Motor neuron (in vitro differentiated cells): ENCODE results near the gene MVP. TPM values are rescaled to one million over a fixed set of nuclear protein-coding genes. Genes with fewer than 3 reads are reported as not detected.
"Not testable (repeated sequence)": the region's sequence is repeated elsewhere in the genome, so short reads cannot be mapped to it uniquely, and the experiment has no call there.

ENCODE experiments used
- ATAC-seq, 8 experiments: fragments of 200-7000 bp; cut with Tn5 transposase; replicated peaks in 6 of 8; 2 replicates each; pipeline ENCODE4 v1.8.0; 2021; ENCODE audit warnings: mild to moderate bottlenecking in 8 of 8, moderate library complexity in 8 of 8
- H3K27ac ChIP-seq, 2 donors: fragments of 250-450 bp; sonication (Bioruptor Pico); 2 replicates each; pipeline ENCODE4 v1.9.0; 2021; ENCODE audit warnings: antibody characterized with exemption in 2 of 2, mild to moderate bottlenecking in 2 of 2, moderate library complexity in 1 of 2
- H3K4me1 ChIP-seq, 2 donors: fragments of 250-450 bp; sonication (Bioruptor Pico); replicated peaks in 1 of 2; 2 replicates each; pipeline ENCODE4 v1.6.1; 2021; ENCODE audit warnings: antibody characterized with exemption in 2 of 2, mild to moderate bottlenecking in 2 of 2, moderate library complexity in 1 of 2
- H3K4me3 ChIP-seq, 5 donors: fragments of 250-450 bp; sonication (Bioruptor Pico); 2 replicates each; pipeline ENCODE4 v1.9.0; 2021; ENCODE audit warnings: antibody characterized with exemption in 5 of 5, mild to moderate bottlenecking in 5 of 5, moderate library complexity in 4 of 5
- WGBS, 10 experiments: fragments of 450-650 bp; shearing (Covaris generic); methylation state at CpG; one replicate each; pipeline ENCODE4 v1.0.0; 2022; 5-methylcytosine and 5-hydroxymethylcytosine counted together
- in situ Hi-C, 9 experiments: fragments of 400-800 bp; cut with MboI; loops; one replicate each; pipeline ENCODE4 v1.15.0; 2021; ENCODE audit warnings: low sequenced_read_pairs in 9 of 9, low pct_unique_long_range_greater_than_20kb in 2 of 9; ENCODE audit not compliant: unreplicated experiment in 9 of 9
- total RNA-seq, 8 experiments: library from RNA; unstranded; fragments of 300-600 nt; gene quantifications; 2 replicates each; pipeline versions ENCODE4 v1.2.3 to v1.2.4, GENCODE V29; 2022

Gene MVP
- 100 to 1,000 TPM in 1 of 8 experiments, 10 to 100 TPM in 4, 1 to 10 TPM in 3; 3.2 to 179 (median 31.0) TPM for total RNA-seq

- 16% methylated on average over 3 of the region's 4 CpGs; no CpG with 5 or more reads in 9 of the 10 experiments for WGBS, 10 experiments
- H3K4me1 ChIP-seq = peaks cover 7 to 16% of the 10 kb centered on the region in 2 donors
- ATAC-seq = peak in 3 of 8 experiments; percentile 25 to 38 (median 29)
- in situ Hi-C loops = loop anchor here in 4 of 9 experiments (25.0 kb wide), 2 partner anchors 92 to 192 kb away; partner anchors contain the start of genes C16orf92 (in 3 of the 4), DOC2A (in 3 of the 4) and ASPHD1 (in 1 of the 4)
- peak within 1 kb of the TSS in 3 of 5 donors; percentile 13 to 32 (median 26) for H3K4me3 ChIP-seq
- no peak within 1 kb of the TSS for H3K27ac ChIP-seq
These were observed at the start of gene MVP for GRCh38 chr16:29820271-29820701. MVP (plus strand) TSS chr16:29820462; CDS start chr16:29830550, 10,088 bp downstream.

- in situ Hi-C loops, H3K27ac ChIP-seq, H3K4me1 ChIP-seq, H3K4me3 ChIP-seq: not testable (repeated sequence)
- peak in 7 of 8 experiments; percentile 11 to 79 (median 76) for ATAC-seq
- 20 to 100% (median 70%) methylated on average over 1 to 2 of the region's 7 CpGs; no CpG with 5 or more reads in 2 of the 10 experiments for WGBS, 10 experiments
These were observed 47.9 kb upstream of the MVP start for GRCh38 chr16:29772330-29772729.

GRCh38 chr16:29774730-29775129 lies 45.5 kb upstream of the MVP start:
- Histone ChIP-seq H3K4me1 (peaks cover 2 to 3% of the 10 kb centered on the region in 2 donors), H3K4me3 (no peak overlapping the region), H3K27ac (no peak overlapping the region)
- in situ Hi-C loops = no loop called here
- no peak for ATAC-seq
- WGBS, 10 experiments = 28 to 100% (median 60%) methylated on average over 1 to 5 of the region's 5 CpGs; no CpG with 5 or more reads in 5 of the 10 experiments

GRCh38 chr16:29775742-29776408 lies 44.4 kb upstream of the MVP start:
- ATAC-seq = peak; percentile 43 to 98 (median 78)
- Histone ChIP-seq H3K4me1 (peaks cover 2 to 3% of the 10 kb centered on the region in 2 donors), H3K4me3 (no peak overlapping the region), H3K27ac (peak overlapping the region; percentile 12 to 15)
- WGBS, 10 experiments = 13 to 80% (median 50%) methylated on average over 1 to 2 of the region's 4 CpGs; no CpG with 5 or more reads in 1 of the 10 experiments
- in situ Hi-C loops = no loop called here

DNA sequence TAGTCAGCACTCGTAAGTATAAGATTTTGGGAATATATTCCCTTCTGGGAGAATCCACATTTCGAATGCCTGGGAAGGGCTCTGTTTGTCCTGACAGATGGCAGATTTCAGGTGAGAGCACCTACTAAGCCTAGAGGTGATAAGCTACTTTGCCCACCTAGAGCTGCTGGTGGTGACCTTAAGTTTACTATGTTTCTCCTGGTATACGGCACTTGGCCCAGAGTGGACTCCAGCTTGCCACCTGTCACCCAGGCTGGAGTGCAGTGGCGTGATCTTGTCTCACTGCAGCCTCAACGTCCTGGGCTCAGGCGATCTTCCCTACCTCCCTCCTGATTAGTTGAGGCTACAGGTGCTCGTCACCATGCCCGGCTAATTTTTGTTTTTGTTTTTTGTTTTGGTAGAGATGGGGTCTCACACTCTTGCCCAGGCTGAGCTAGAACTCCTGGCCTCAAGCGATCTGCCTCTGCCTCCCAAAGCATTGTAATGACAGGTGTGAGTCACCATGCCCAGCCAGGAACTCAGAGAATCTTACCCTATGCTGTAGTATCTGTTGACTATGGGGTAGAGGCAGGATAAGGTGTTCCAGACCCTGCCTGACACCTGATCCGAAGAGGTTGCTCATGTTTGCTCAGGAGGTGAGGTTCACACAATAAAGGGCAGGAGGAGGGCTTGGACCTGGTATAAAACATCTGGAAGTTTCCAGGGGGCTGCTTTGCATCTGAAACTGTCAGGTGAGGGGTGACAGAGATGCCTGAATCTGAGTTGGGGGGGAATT lies 42.5 kb upstream of the MVP start, which contains the start of gene ZG16:
ZG16 (plus strand) TSS at position 681 of the 775 bp plus-strand sequence. CDS start 1,011 bp downstream, outside the sequence.
- Histone ChIP-seq H3K27ac (no peak within 1 kb of the TSS), H3K4me1 (peaks cover 2 to 3% of the 10 kb centered on the region in 2 donors), H3K4me3 (no peak within 1 kb of the TSS)
- 34 to 97% (median 75%) methylated on average over 2 to 7 of the region's 10 CpGs; no CpG with 5 or more reads in 4 of the 10 experiments for WGBS, 10 experiments
- no peak for ATAC-seq
- in situ Hi-C loops = no loop called here

GRCh38 chr16:29779474-29779873 lies 40.8 kb upstream of the MVP start:
- peak in 1 of 8 experiments; percentile 55 for ATAC-seq
- Histone ChIP-seq H3K4me3 (no peak overlapping the region), H3K27ac (no peak overlapping the region), H3K4me1 (peaks cover 2 to 3% of the 10 kb centered on the region in 2 donors)
- 0 to 100% (median 60%) methylated on average over 1 to 5 of the region's 10 CpGs; no CpG with 5 or more reads in 5 of the 10 experiments for WGBS, 10 experiments
- in situ Hi-C loops = no loop called here

DNA sequence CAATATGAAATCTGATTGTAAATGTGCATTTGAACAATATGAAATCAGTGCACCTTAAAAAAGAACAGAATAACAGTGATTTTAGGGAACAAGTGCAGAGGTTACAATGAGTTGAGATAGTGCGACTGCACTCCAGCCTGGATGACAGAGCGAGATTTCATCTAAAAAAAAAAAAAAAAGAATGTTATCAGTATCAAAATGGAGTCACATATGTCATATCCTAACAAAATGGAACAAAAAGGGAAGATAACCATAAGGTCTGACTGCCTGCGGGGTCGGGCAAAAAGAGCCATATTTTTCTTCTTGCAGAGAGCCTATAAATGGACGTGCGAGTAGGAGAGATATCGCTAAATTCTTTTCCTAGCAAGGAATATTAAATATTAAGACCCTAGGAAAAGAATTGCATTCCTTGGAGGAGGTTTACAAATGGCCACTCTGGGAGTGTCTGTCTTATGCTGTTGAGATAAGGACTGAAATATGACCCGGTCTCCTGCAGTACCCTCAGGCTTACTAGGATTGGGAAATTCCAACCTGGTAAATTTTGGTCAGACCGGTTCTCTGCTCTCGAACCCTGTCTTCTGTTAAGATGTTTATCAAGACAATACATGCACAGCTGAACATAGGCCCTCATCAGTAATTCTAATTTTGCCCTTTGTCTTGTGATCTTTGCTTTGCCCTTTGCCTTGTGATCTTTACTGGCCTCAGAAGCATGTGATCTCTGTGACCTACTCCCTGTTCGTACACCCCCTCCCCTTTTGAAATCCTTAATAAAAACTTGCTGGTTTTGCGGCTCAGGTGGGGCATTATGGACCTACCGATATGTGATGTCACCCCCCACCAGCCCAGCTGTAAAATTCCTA lies 36.9 kb upstream of the MVP start:
- 49 to 96% (median 84%) methylated on average over 5 to 13 of the region's 13 CpGs for WGBS, 10 experiments
- H3K4me1 ChIP-seq, H3K27ac ChIP-seq, H3K4me3 ChIP-seq, in situ Hi-C loops, ATAC-seq: not testable (repeated sequence)

DNA sequence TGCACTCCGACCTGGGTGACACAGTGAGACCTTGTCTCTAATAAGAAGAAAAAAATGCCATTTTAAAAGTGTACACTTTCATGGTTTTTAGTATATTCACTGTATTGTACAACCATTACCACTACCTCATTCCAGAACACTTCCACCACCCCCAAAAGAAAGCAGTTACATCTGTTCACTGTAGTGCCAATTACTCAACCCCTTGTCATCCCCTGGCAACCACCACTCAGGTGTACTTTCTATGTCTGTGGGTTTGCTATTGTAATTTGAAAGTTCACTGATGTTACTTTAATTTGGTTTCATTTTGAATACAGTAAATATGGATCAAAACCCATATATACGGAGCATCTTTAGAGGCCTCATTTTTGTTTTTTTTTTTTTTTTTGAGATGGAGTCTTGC lies 36.1 kb upstream of the MVP start:
- no peak for ATAC-seq
- H3K4me1 ChIP-seq = no peaks in the 10 kb centered on the region
- H3K27ac ChIP-seq = no peak overlapping the region
- 78 to 100% (median 88%) methylated on average over 1 to 2 of the region's 2 CpGs; no CpG with 5 or more reads in 1 of the 10 experiments for WGBS, 10 experiments
- in situ Hi-C loops = no loop called here
- H3K4me3 ChIP-seq = no peak overlapping the region

DNA sequence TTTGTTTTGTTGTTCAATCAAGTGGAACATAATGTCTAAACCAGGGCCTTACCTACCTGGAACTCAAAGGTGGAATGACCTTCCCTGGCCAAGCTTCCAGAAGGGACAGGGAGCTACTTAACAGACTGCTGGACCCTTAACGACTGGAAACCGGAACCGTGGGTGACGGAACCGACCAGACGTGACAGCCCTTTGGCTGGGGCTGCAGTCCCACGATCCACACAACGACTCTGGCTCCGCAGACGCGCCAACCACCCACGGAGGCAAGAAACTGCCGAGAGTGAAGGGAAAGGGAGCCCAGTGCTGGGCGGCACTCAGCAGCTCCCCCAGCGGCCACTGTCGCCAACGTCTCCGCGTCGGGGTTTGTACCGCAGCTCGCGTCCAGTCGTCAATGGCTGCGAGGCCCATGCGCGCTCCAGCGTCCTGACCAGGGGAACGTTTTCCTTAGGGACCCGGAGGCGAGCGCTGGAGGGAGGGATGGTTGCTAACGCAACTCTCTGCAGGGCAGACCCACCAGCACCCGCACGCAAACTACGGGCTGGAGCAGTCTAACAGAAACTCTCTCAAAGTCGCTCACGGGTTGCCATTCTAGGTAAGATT lies 35.3 kb upstream of the MVP start:
- no peak overlapping the region for H3K4me3 ChIP-seq

GRCh38 chr16:29787155-29787554 lies 33.1 kb upstream of the MVP start:
- H3K27ac ChIP-seq, in situ Hi-C loops, ATAC-seq, H3K4me3 ChIP-seq: not testable (repeated sequence)
- H3K4me1 ChIP-seq = peaks cover 6 to 10% of the 10 kb centered on the region in 2 donors
- 67 to 100% (median 80%) methylated on average over 1 to 2 of the region's 4 CpGs; no CpG with 5 or more reads in 7 of the 10 experiments for WGBS, 10 experiments

More for the DNA sequence above, 35.3 kb upstream of the MVP start:
- ATAC-seq = peak; percentile 33 to 99 (median 55)
- peaks cover 6% of the 10 kb centered on the region in 2 donors for H3K4me1 ChIP-seq
- no peak overlapping the region for H3K27ac ChIP-seq
- 4 to 47% (median 33%) methylated on average over 3 to 20 of the region's 38 CpGs; no CpG with 5 or more reads in 5 of the 10 experiments for WGBS, 10 experiments
- in situ Hi-C loops = no loop called here

- in situ Hi-C loops = no loop called here
- 10 to 100% (median 71%) methylated on average over 2 to 18 of the region's 20 CpGs; no CpG with 5 or more reads in 3 of the 10 experiments for WGBS, 10 experiments
- H3K4me1 ChIP-seq = peaks cover 6 to 10% of the 10 kb centered on the region in 2 donors
- peak overlapping the region; percentile 75 to 89 for H3K27ac ChIP-seq
- peak overlapping the region; percentile 33 to 86 (median 39) for H3K4me3 ChIP-seq
- no peak for ATAC-seq
These were observed 30.5 kb upstream of the MVP start for GRCh38 chr16:29789775-29790182.
